HFFc6 (cell line): ENCODE results near the gene ADORA2A. TPM values are rescaled to one million over a fixed set of nuclear protein-coding genes. Genes with fewer than 3 reads are reported as not detected.

Experiments
- DNase-seq: peaks from one replicate; pipeline ENCODE4 v3.0.0-alpha.2; 2018
- H3K27ac Mint-ChIP-seq: 2 replicates; pipeline ENCODE4 v1.8.0; 2020; ENCODE audit warnings: mild to moderate bottlenecking, mixed read lengths
- H3K27me3 Mint-ChIP-seq: 2 replicates; pipeline ENCODE4 v1.8.0; 2021; ENCODE audit warnings: mild to moderate bottlenecking, moderate library complexity, mixed read lengths; ENCODE audit not compliant: insufficient read depth
- H3K36me3 Mint-ChIP-seq: 2 replicates; pipeline ENCODE4 v1.8.0; 2021; ENCODE audit warnings: low read depth, mixed read lengths
- H3K4me1 Mint-ChIP-seq: 2 replicates; pipeline ENCODE4 v1.8.0; 2020; ENCODE audit warnings: low read depth, mixed read lengths
- H3K4me3 Mint-ChIP-seq: 2 replicates; pipeline ENCODE4 v1.8.0; 2020; ENCODE audit warnings: mild to moderate bottlenecking, moderate library complexity, mixed read lengths
- H3K9me3 Mint-ChIP-seq: 2 replicates; pipeline ENCODE4 v1.8.0; 2020; ENCODE audit warnings: mild to moderate bottlenecking, mixed read lengths
- total RNA-seq, 6 experiments: library from RNA; stranded (reverse); fragmentation: NEBNext Ultra II Directional; extraction: Animal tissue kit (Norgen Biotek cat#: 25700); gene quantifications; 2 replicates in 1 of 6; 3 replicates in 5 of 6; pipeline ENCODE4 v1.2.3, GENCODE V29; 2021
- TF ChIP-seq, protein P1 (sequence below): fragments of 200-600 bp; sonication (generic); IDR thresholded peaks from 2 replicates; pipeline ENCODE4 v1.5.0; 2021; ENCODE audit warnings: antibody characterized with exemption, mild to moderate bottlenecking

The ADORA2A gene
- total RNA-seq, 6 experiments from 2014 or later: 1.1 to 2.9 (median 1.4) TPM

DNA sequence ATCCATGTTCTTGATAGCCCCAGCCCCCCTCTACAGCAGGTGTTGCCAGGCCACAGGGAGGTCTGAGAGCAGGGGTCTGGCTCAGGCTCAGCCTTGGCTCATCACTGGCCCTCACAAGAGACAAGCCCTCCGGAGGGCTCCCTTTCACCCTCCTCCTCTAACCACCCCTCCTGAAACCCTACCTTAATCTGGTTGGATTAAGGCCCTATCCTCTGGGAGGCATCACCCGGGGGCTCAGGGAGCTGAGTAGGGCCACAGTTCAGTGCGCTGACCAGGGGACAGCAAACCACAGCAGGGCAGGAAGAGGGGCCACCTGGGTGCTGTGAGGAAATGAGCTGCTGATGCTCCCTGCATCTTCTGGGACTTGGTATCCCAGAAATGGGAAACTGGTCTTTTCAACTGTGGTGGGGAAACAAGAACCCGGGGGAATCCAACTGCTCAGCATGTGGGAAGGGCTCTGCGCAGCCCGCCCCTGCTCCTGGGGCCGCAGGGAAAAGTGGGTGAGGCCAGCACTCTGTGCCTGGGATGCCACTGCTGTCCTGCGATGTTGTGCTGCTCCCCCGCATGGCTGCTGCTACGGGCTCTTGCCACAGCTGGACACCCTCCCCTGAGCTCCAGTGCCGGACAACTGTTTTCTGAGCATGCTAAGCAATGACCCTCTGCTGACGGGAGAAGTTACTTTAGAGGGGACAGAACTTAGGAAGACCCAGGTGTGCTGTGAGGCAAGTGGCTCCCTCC, 17.5 kb downstream of the ADORA2A start:
- Mint-ChIP-seq H3K27ac (no peak overlapping the region), H3K27me3 (no peaks in the 10 kb centered on the region)
- no peak for DNase-seq

DNA sequence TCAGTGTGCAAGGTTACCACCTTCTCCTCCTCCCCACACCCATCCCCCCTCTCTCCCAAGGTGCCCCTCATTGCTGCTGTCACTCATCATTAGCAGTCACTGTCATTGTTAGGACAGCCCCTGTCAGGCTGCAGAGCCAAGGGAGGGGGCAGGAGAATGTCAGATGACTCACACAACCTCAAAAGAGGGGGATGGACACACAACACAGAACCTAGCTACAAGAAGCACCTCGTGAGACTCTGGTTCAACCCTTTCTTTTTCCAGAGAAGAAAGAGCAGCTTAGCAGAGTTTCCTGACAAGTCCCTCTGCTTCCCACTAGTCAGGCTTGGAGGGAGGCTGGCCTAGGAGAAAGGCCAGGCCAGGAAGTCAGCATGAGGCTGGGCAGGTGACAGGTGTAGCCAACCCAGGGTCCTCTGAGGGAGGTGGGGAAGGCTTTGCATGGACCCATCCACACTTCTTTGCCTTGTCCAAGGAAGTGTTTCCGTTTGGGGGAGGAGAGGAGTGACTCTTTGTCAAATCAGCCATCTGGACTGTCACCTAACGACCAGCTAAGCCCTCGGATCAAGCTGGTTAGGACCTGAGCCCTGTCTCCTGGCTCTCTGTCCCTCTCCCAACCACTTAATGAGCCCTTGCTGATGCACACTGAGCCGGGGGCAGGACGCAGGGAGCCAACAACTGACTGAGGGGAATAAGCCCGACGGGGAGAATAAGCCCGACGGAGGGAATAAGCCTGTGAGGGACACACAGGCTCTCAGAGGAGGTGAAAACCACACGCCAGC, 18.3 kb downstream of the ADORA2A start:
- DNase-seq: no peak
- Mint-ChIP-seq H3K4me1 (peaks cover 19% of the 10 kb centered on the region), H3K27ac (no peak overlapping the region), H3K4me3 (no peak overlapping the region), H3K9me3 (no peaks in the 10 kb centered on the region), H3K36me3 (no peaks in the 10 kb centered on the region), H3K27me3 (no peaks in the 10 kb centered on the region; the same call in 1 of the 2 replicates)
- TF ChIP-seq, protein P1, sequence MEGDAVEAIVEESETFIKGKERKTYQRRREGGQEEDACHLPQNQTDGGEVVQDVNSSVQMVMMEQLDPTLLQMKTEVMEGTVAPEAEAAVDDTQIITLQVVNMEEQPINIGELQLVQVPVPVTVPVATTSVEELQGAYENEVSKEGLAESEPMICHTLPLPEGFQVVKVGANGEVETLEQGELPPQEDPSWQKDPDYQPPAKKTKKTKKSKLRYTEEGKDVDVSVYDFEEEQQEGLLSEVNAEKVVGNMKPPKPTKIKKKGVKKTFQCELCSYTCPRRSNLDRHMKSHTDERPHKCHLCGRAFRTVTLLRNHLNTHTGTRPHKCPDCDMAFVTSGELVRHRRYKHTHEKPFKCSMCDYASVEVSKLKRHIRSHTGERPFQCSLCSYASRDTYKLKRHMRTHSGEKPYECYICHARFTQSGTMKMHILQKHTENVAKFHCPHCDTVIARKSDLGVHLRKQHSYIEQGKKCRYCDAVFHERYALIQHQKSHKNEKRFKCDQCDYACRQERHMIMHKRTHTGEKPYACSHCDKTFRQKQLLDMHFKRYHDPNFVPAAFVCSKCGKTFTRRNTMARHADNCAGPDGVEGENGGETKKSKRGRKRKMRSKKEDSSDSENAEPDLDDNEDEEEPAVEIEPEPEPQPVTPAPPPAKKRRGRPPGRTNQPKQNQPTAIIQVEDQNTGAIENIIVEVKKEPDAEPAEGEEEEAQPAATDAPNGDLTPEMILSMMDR: no peak

More for the DNA sequence above, 17.5 kb downstream of the ADORA2A start:
- Mint-ChIP-seq H3K4me3 (no peak overlapping the region), H3K4me1 (peaks cover 24% of the 10 kb centered on the region), H3K36me3 (no peaks in the 10 kb centered on the region), H3K9me3 (no peaks in the 10 kb centered on the region)
- TF ChIP-seq, protein P1: no peak

DNA sequence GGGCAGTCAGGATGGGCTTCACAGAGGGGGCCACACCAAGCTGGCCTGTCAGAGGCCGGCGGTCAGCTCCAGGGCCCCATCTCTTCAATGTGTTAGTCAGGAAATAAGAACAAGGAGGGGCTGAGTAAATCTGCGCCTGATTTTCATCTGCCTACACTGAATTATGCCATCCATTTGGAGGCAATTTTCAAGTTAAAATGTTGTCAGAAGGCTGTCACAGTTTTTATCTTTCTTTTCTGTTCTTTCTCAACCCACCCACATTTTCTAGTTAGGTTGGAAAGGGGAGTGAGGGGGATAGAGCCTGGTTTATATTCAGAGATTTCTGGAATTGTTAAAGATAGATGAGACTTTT, 18.8 kb downstream of the ADORA2A start:
- TF ChIP-seq, protein P1: no peak
- H3K4me1 Mint-ChIP-seq: peaks cover 13% of the 10 kb centered on the region
- H3K36me3 Mint-ChIP-seq: no peaks in the 10 kb centered on the region
- DNase-seq: no peak
- no peak overlapping the region for H3K27ac Mint-ChIP-seq
- H3K4me3 Mint-ChIP-seq: no peak overlapping the region
- H3K27me3 Mint-ChIP-seq: no peaks in the 10 kb centered on the region; the same call in 1 of the 2 replicates
- no peaks in the 10 kb centered on the region for H3K9me3 Mint-ChIP-seq

DNA sequence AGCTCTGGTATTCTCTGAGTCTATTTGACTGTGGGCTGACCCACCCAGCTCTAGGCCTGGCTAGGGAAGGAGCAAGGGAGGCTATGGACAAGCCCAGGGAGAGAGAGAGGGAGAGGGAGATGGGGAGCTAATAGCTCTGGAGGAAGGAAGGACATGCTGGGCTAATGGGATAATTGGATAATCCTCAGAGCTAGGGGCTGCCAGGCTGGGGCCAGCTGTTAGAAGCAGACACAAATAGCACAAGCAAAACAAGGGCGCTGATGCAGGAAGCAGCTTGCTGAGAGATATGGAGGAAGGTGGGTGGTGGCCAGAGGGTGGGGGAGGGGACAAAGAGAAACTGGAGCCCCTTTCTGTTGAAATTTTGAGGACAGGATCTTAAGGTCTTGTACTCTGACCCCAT, 23.2 kb downstream of the ADORA2A start:
- H3K4me1 Mint-ChIP-seq: peaks cover under 1% of the 10 kb centered on the region; the same call in 1 of the 2 replicates
- DNase-seq: no peak
- H3K27ac Mint-ChIP-seq: no peak overlapping the region
- TF ChIP-seq, protein P1: no peak
- peaks cover 4% of the 10 kb centered on the region for H3K27me3 Mint-ChIP-seq
- no peaks in the 10 kb centered on the region for H3K36me3 Mint-ChIP-seq
- no peak overlapping the region for H3K4me3 Mint-ChIP-seq
- 0 out of 2 replicates have a peak, but pooled peaks cover 5% of the 10 kb centered on the region for H3K9me3 Mint-ChIP-seq

DNA sequence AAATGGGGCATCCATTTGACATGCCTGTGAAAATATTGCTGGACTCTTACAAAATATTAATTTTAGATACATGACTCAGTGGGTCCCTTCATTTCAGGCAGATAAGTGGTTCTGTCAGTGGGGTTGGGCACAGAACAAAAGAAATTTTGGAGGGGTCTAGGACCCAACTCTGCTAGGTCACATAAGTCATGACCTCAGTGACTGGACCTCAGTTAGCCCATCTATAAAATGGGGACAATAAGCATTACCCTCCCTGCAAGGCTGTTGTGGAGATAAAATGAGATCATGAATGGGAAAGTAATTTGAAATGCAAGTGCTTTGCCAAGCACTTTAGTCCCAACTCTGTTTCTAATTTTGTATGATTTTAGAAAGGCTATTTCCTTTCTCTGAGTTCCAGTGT, 23.8 kb downstream of the ADORA2A start:
- TF ChIP-seq, protein P1: no peak
- Mint-ChIP-seq H3K36me3 (no peaks in the 10 kb centered on the region), H3K27me3 (peaks cover 4% of the 10 kb centered on the region), H3K9me3 (0 out of 2 replicates have a peak, but pooled peaks cover 5% of the 10 kb centered on the region), H3K27ac (no peak overlapping the region), H3K4me3 (no peak overlapping the region), H3K4me1 (no peaks in the 10 kb centered on the region; the same call in 1 of the 2 replicates)
- no peak for DNase-seq
